Vagina (tissue), 2 donors: Measurements from ENCODE around the gene DUSP22.

Experiments
- POLR2A ChIP-seq, 2 donors: fragments of 450-650 bp; IDR thresholded peaks; one replicate each; pipeline ENCODE4 v1.6.1; 2017; ENCODE audit warnings: antibody characterized with exemption in 2 of 2, mild to moderate bottlenecking in 2 of 2, moderate library complexity in 2 of 2
- TF ChIP-seq, protein P1 (sequence below), 3 experiments: fragments of 450-650 bp in 2 of 3; fragments of 200-600 bp in 1 of 3; sonication (generic) in 1 of 3; IDR thresholded peaks; one replicate each; pipeline ENCODE4 v1.5.1; 2017 to 2019; ENCODE audit warnings: antibody characterized with exemption in 3 of 3, mild to moderate bottlenecking in 2 of 3, moderate library complexity in 2 of 3

DNA sequence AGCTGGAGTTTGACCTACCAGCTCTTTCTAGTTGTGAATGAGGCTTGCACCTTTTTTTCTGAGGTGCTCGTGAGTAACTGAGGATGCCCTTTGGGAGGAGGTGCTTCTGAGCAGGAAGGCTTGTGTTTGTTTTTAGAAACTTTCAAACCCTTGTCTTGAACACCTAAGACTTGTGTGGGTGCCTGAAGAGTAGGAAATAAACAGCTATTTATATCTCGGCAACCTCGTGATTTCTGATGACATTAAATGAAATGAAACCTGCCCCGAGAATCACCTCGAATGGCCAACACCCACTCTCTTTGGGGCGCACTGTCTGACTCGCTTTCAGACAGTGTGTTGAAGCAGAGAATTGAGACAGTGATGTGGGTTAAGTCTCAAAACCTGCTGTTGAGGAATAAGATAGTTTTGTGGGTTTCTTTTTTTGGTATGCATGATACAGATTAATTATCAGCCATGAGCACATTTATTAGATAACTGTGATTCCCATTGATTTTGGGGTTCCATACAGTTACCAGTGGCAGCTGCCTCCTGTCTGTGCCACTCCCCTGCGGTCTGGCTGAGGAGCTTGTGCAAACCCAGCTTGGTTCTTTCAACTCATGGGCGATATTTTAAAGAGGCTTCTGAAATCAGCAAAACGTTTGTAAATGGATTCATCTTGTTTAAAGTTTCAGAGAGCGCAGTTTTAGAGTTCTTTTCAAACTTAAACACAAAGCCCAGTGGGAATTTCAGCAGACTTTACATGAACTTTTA is 107.7 kb downstream of the DUSP22 start:
- TF ChIP-seq, protein P1, sequence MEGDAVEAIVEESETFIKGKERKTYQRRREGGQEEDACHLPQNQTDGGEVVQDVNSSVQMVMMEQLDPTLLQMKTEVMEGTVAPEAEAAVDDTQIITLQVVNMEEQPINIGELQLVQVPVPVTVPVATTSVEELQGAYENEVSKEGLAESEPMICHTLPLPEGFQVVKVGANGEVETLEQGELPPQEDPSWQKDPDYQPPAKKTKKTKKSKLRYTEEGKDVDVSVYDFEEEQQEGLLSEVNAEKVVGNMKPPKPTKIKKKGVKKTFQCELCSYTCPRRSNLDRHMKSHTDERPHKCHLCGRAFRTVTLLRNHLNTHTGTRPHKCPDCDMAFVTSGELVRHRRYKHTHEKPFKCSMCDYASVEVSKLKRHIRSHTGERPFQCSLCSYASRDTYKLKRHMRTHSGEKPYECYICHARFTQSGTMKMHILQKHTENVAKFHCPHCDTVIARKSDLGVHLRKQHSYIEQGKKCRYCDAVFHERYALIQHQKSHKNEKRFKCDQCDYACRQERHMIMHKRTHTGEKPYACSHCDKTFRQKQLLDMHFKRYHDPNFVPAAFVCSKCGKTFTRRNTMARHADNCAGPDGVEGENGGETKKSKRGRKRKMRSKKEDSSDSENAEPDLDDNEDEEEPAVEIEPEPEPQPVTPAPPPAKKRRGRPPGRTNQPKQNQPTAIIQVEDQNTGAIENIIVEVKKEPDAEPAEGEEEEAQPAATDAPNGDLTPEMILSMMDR (IDR thresholded peaks at IDR 0.05): no peak
- no peak for TF ChIP-seq POLR2A (IDR thresholded peaks at IDR 0.05)
